Measurements from ENCODE around the gene HMGXB3.

The HMGXB3 gene

GRCh38 chr5:150000256-150000989 is at the start of gene HMGXB3, which contains the start of gene TIGD6:
Gene HMGXB3, plus strand, starts transcription at chr5:150000739. Its CDS starts 4,114 bp downstream, at chr5:150004853.
Gene TIGD6, minus strand, starts transcription at chr5:150000654. Its CDS starts 4,306 bp downstream, at chr5:149996348.
- peak; percentile 98 for DNase-seq

- DNase-seq = no peak
Measured at GRCh38 chr5:149951138-149951749, 49.3 kb upstream of the HMGXB3 start.

- DNase-seq = peak; percentile 64
Measured at GRCh38 chr5:149953436-149954121, 47.0 kb upstream of the HMGXB3 start.

GRCh38 chr5:149954798-149955197 is 45.7 kb upstream of the HMGXB3 start:
- no peak for DNase-seq

GRCh38 chr5:149956685-149957084 is 43.9 kb upstream of the HMGXB3 start:
- no peak for DNase-seq

- no peak for DNase-seq
Measured at GRCh38 chr5:149957855-149958254, 42.7 kb upstream of the HMGXB3 start.

- peak; percentile 92 for DNase-seq
Measured at GRCh38 chr5:149959406-149960236, 40.9 kb upstream of the HMGXB3 start.

- peak; percentile 99 for DNase-seq
Measured at GRCh38 chr5:149960272-149961185, 40.0 kb upstream of the HMGXB3 start, which contains the start of gene SLC26A2. Gene SLC26A2, plus strand, starts transcription at chr5:149960758. Its CDS starts 16,895 bp downstream, at chr5:149977653.

GRCh38 chr5:149961186-149961685 is 39.3 kb upstream of the HMGXB3 start:
- DNase-seq = no peak

- DNase-seq = peak; percentile 82
Measured at GRCh38 chr5:149961957-149962409, 38.6 kb upstream of the HMGXB3 start.

- no peak for DNase-seq
Measured at GRCh38 chr5:149962601-149963300, 37.8 kb upstream of the HMGXB3 start.

- DNase-seq = no peak
Measured at GRCh38 chr5:149963729-149964128, 36.8 kb upstream of the HMGXB3 start.

GRCh38 chr5:149966946-149967345 is 33.6 kb upstream of the HMGXB3 start:
- DNase-seq = no peak

GRCh38 chr5:149969181-149969930 is 31.2 kb upstream of the HMGXB3 start:
- DNase-seq = no peak

GRCh38 chr5:149975409-149975808 is 25.1 kb upstream of the HMGXB3 start:
- no peak for DNase-seq

- DNase-seq = no peak
Measured at GRCh38 chr5:149979896-149980295, 20.6 kb upstream of the HMGXB3 start.

- no peak for DNase-seq
Measured at GRCh38 chr5:149981206-149981605, 19.3 kb upstream of the HMGXB3 start.

GRCh38 chr5:149982505-149982904 is 18.0 kb upstream of the HMGXB3 start:
- DNase-seq = no peak

GRCh38 chr5:149988126-149988525 is 12.4 kb upstream of the HMGXB3 start:
- DNase-seq = no peak

All from hematopoietic multipotent progenitor cell treated with erythropoietin and hydrocortisone succinate and interleukin-3 and kit ligand, for 6 days (in vitro differentiated cells).